Astrocyte (in vitro differentiated cells and primary cell): ENCODE data around the gene DARS1. TPM values are rescaled to one million over a fixed set of nuclear protein-coding genes. Genes with fewer than 3 reads are reported as not detected.

Experiments used
- DNase-seq: peaks from one replicate; pipeline ENCODE4 v3.0.0-alpha.2; 2010; ENCODE audit warnings: low read depth
- FAIRE-seq: peaks from 2 replicates; lab custom pipeline; 2011; peaks lifted over from hg19 to GRCh38; lab: Jason Lieb, UNC
- H2AFZ ChIP-seq: 2 replicates; pipeline ENCODE4 v1.6.0; 2012; ENCODE audit warnings: low read depth, low read length, inconsistent platforms
- H3K27ac ChIP-seq: 2 replicates; pipeline ENCODE4 v1.5.1; 2011; ENCODE audit warnings: low read depth, low read length, inconsistent platforms
- H3K27me3 ChIP-seq: 2 replicates; pipeline ENCODE4 v1.6.0; 2011; ENCODE audit warnings: low read length, inconsistent platforms; ENCODE audit not compliant: insufficient read depth
- H3K36me3 ChIP-seq: 2 replicates; pipeline ENCODE4 v1.5.1; 2011; ENCODE audit warnings: low read length, inconsistent platforms; ENCODE audit not compliant: insufficient read depth
- H3K4me1 ChIP-seq: 2 replicates; pipeline ENCODE4 v1.5.1; 2011; ENCODE audit warnings: low read length, inconsistent platforms; ENCODE audit not compliant: insufficient read depth
- H3K4me2 ChIP-seq: 2 replicates; pipeline ENCODE4 v1.6.0; 2012; ENCODE audit warnings: low read length, inconsistent platforms
- H3K4me3 ChIP-seq: 2 replicates; pipeline ENCODE4 v1.5.1; 2011; ENCODE audit warnings: low read depth, mild to moderate bottlenecking, low read length, inconsistent platforms; ENCODE audit not compliant: insufficient read depth
- H3K79me2 ChIP-seq: 2 replicates; pipeline ENCODE4 v1.6.0; 2012; ENCODE audit warnings: mild to moderate bottlenecking, low read length, inconsistent platforms; ENCODE audit not compliant: insufficient read depth
- H3K9ac ChIP-seq: 2 replicates; pipeline ENCODE4 v1.6.0; 2012; ENCODE audit warnings: mild to moderate bottlenecking, low read length, inconsistent platforms
- H3K9me3 ChIP-seq: 2 replicates; pipeline ENCODE4 v1.5.1; 2012; ENCODE audit warnings: low read depth, mild to moderate bottlenecking, low read length, inconsistent platforms; ENCODE audit not compliant: insufficient read depth
- H4K20me1 ChIP-seq: 2 replicates; pipeline ENCODE4 v1.6.0; 2012; ENCODE audit warnings: low read length, inconsistent platforms; ENCODE audit not compliant: insufficient read depth
- H3K27ac Mint-ChIP-seq: one replicate; pipeline ENCODE4 v1.8.0; 2021; ENCODE audit warnings: mild to moderate bottlenecking, mixed read lengths; ENCODE audit not compliant: unreplicated experiment
- H3K27me3 Mint-ChIP-seq: one replicate; pipeline ENCODE4 v1.8.0; 2021; ENCODE audit warnings: low read depth, mixed read lengths; ENCODE audit not compliant: unreplicated experiment
- H3K36me3 Mint-ChIP-seq: one replicate; pipeline ENCODE4 v1.8.0; 2021; ENCODE audit warnings: low read depth, mixed read lengths; ENCODE audit not compliant: unreplicated experiment
- H3K4me1 Mint-ChIP-seq: one replicate; pipeline ENCODE4 v1.8.0; 2021; ENCODE audit warnings: low read depth, mixed read lengths; ENCODE audit not compliant: unreplicated experiment
- H3K4me3 Mint-ChIP-seq: one replicate; pipeline ENCODE4 v1.8.0; 2021; ENCODE audit warnings: mild to moderate bottlenecking, moderate library complexity, mixed read lengths; ENCODE audit not compliant: unreplicated experiment
- H3K9me3 Mint-ChIP-seq: one replicate; pipeline ENCODE4 v1.8.0; 2021; ENCODE audit warnings: mild to moderate bottlenecking, mixed read lengths; ENCODE audit not compliant: unreplicated experiment
- CTCF ChIP-seq: IDR thresholded peaks from 2 replicates; pipeline ENCODE4 v1.5.1; 2011; ENCODE audit warnings: low read depth, mild to moderate bottlenecking, inconsistent platforms, low read length, moderate library complexity; ENCODE audit not compliant: insufficient read depth
- EZH2 ChIP-seq: IDR thresholded peaks from 2 replicates; pipeline ENCODE4 v1.6.1; 2012; ENCODE audit warnings: mild to moderate bottlenecking, low read length, inconsistent platforms; ENCODE audit not compliant: insufficient read depth
- total RNA-seq: library from RNA; stranded (reverse); gene quantifications from 2 replicates; pipeline ENCODE4 v1.2.1, GENCODE V29; 2021

Gene DARS1
- total RNA-seq, 1 donor from 2014 or later: 37.9 TPM

GRCh38 chr2:136022396-136023146, 37.1 kb upstream of the DARS1 start:
- no peak for TF ChIP-seq CTCF
- TF ChIP-seq EZH2: no peak
- no peak for DNase-seq
- Mint-ChIP-seq H3K9me3 (no peaks in the 10 kb centered on the region), H3K27me3 (no peaks in the 10 kb centered on the region), H3K4me1 (peaks cover 14% of the 10 kb centered on the region), H3K36me3 (no peaks in the 10 kb centered on the region), H3K27ac (no peak overlapping the region), H3K4me3 (no peak overlapping the region)
- H3K4me1 ChIP-seq: peaks cover 10% of the 10 kb centered on the region
- H3K9ac ChIP-seq: no peak overlapping the region
- no peaks in the 10 kb centered on the region for H3K27me3 ChIP-seq
- H2AFZ ChIP-seq: no peak overlapping the region
- no peak overlapping the region for H3K27ac ChIP-seq
- no peaks in the 10 kb centered on the region for H3K9me3 ChIP-seq
- FAIRE-seq: no peak
- no peaks in the 10 kb centered on the region for H3K36me3 ChIP-seq
- no peaks in the 10 kb centered on the region for H3K79me2 ChIP-seq
- H3K4me2 ChIP-seq: no peak overlapping the region
- no peaks in the 10 kb centered on the region for H4K20me1 ChIP-seq
- no peak overlapping the region for H3K4me3 ChIP-seq

- no peaks in the 10 kb centered on the region for H3K36me3 ChIP-seq
- H3K27me3 ChIP-seq: no peaks in the 10 kb centered on the region
- H2AFZ ChIP-seq: no peak overlapping the region
- no peak for DNase-seq
- H3K27me3 Mint-ChIP-seq: no peaks in the 10 kb centered on the region
- no peak overlapping the region for H3K9ac ChIP-seq
- peaks cover 10% of the 10 kb centered on the region for H3K4me1 ChIP-seq
- H3K9me3 Mint-ChIP-seq: no peaks in the 10 kb centered on the region
- H3K4me2 ChIP-seq: no peak overlapping the region
- peak overlapping the region; percentile 20 for H3K27ac Mint-ChIP-seq
- no peak for TF ChIP-seq EZH2
- no peak for TF ChIP-seq CTCF
- no peak overlapping the region for H3K27ac ChIP-seq
- H3K36me3 Mint-ChIP-seq: no peaks in the 10 kb centered on the region
- no peaks in the 10 kb centered on the region for H4K20me1 ChIP-seq
- H3K4me3 ChIP-seq: no peak overlapping the region
- H3K4me3 Mint-ChIP-seq: no peak overlapping the region
- no peaks in the 10 kb centered on the region for H3K79me2 ChIP-seq
- no peaks in the 10 kb centered on the region for H3K9me3 ChIP-seq
- no peak for FAIRE-seq
- H3K4me1 Mint-ChIP-seq: peaks cover 14% of the 10 kb centered on the region
Observed at GRCh38 chr2:136021976-136022375, 36.5 kb upstream of the DARS1 start.

GRCh38 chr2:136021406-136021805, 36.0 kb upstream of the DARS1 start:
- no peak overlapping the region for H3K4me3 ChIP-seq
- no peak overlapping the region for H3K27ac Mint-ChIP-seq
- H3K4me1 ChIP-seq: peaks cover 10% of the 10 kb centered on the region
- no peaks in the 10 kb centered on the region for H4K20me1 ChIP-seq
- H3K79me2 ChIP-seq: no peaks in the 10 kb centered on the region
- no peak overlapping the region for H3K9ac ChIP-seq
- no peak overlapping the region for H2AFZ ChIP-seq
- peaks cover 12% of the 10 kb centered on the region for H3K4me1 Mint-ChIP-seq
- H3K4me3 Mint-ChIP-seq: no peak overlapping the region
- H3K4me2 ChIP-seq: no peak overlapping the region
- H3K36me3 ChIP-seq: no peaks in the 10 kb centered on the region
- H3K27ac ChIP-seq: no peak overlapping the region
- no peak for DNase-seq
- peaks cover 2% of the 10 kb centered on the region for H3K9me3 Mint-ChIP-seq
- TF ChIP-seq EZH2 (no peak), CTCF (no peak)
- no peak for FAIRE-seq
- H3K9me3 ChIP-seq: no peaks in the 10 kb centered on the region
- H3K27me3 Mint-ChIP-seq: no peaks in the 10 kb centered on the region
- H3K27me3 ChIP-seq: no peaks in the 10 kb centered on the region
- H3K36me3 Mint-ChIP-seq: no peaks in the 10 kb centered on the region
